Measurements from ENCODE around the gene HOXD13.

Gene HOXD13

DNA sequence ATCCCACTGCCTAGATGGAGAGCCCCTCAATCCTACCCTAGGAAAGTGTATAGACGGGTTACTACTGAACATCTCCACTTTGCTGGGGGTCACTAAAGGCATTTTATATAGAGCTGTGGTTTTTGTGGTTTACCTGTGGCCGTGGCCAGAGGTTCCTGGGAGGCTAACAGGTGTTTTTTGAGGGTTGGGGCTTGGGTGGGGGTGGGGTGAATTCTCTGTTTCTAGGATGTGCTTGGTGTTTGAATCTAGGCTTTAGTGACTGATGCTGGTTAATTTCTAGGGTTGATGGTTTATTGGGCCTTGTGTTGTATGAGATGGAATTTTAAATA, 44.7 kb downstream of the HOXD13 start:
- H3K27me3 ChIP-seq: no peaks in the 10 kb centered on the region

DNA sequence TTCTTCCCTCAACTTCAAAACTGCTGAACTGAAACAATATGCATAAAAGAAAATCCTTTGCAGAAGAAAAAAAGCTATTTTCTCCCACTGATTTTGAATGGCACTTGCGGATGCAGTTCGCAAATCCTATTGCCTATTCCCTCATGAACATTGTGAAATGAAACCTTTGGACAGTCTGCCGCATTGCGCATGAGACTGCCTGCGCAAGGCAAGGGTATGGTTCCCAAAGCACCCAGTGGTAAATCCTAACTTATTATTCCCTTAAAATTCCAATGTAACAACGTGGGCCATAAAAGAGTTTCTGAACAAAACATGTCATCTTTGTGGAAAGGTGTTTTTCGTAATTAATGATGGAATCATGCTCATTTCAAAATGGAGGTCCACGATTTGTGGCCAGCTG, 45.4 kb downstream of the HOXD13 start:
- TF ChIP-seq, protein P1, sequence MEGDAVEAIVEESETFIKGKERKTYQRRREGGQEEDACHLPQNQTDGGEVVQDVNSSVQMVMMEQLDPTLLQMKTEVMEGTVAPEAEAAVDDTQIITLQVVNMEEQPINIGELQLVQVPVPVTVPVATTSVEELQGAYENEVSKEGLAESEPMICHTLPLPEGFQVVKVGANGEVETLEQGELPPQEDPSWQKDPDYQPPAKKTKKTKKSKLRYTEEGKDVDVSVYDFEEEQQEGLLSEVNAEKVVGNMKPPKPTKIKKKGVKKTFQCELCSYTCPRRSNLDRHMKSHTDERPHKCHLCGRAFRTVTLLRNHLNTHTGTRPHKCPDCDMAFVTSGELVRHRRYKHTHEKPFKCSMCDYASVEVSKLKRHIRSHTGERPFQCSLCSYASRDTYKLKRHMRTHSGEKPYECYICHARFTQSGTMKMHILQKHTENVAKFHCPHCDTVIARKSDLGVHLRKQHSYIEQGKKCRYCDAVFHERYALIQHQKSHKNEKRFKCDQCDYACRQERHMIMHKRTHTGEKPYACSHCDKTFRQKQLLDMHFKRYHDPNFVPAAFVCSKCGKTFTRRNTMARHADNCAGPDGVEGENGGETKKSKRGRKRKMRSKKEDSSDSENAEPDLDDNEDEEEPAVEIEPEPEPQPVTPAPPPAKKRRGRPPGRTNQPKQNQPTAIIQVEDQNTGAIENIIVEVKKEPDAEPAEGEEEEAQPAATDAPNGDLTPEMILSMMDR (IDR thresholded peaks at IDR 0.05; ENCODE audit: low read depth, low read length): no peak
- H3K9me3 ChIP-seq: no peaks in the 10 kb centered on the region
- no peaks in the 10 kb centered on the region for H3K36me3 ChIP-seq
- H3K4me1 ChIP-seq: peaks cover 7% of the 10 kb centered on the region; the same call in 1 of the 2 replicates
- no peaks in the 10 kb centered on the region for H3K27me3 ChIP-seq
- DNase-seq: no peak
- H3K4me3 ChIP-seq (ENCODE audit: low read depth, low read length): peak overlapping the region; percentile 73

More for the DNA sequence above, 44.7 kb downstream of the HOXD13 start:
- Histone ChIP-seq H3K4me1 (peaks cover 7% of the 10 kb centered on the region; the same call in 1 of the 2 replicates), H3K9me3 (no peaks in the 10 kb centered on the region), H3K36me3 (no peaks in the 10 kb centered on the region), H3K4me3 (ENCODE audit: low read depth, low read length) (peak overlapping the region; percentile 73)
- TF ChIP-seq, protein P1 (IDR thresholded peaks at IDR 0.05; ENCODE audit: low read depth, low read length): no peak
- DNase-seq: no peak

DNA sequence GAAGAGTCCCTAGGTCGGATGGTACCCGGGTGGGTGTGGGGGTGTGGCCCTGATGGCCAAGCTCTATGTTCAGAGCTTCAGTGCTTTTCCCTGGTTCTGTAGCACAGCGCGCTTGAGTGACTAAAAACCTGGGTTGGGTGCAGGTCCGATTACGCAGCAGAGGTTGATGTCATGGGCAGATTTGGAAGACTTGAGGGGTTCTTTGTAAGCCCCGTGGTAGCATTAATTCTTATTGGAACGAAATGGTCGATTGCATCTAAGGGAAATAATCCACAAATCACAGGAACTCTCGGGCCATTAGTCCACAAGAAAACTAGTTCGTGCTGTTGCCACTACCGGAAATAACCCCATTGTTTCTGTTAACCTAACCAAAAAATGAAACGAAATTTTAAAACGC, 46.0 kb downstream of the HOXD13 start:
- peaks cover 7% of the 10 kb centered on the region; the same call in 1 of the 2 replicates for H3K4me1 ChIP-seq
- H3K9me3 ChIP-seq: no peaks in the 10 kb centered on the region
- DNase-seq: no peak
- TF ChIP-seq, protein P1 (IDR thresholded peaks at IDR 0.05; ENCODE audit: low read depth, low read length): no peak
- no peaks in the 10 kb centered on the region for H3K36me3 ChIP-seq
- H3K27me3 ChIP-seq: no peaks in the 10 kb centered on the region
- H3K4me3 ChIP-seq (ENCODE audit: low read depth, low read length): no peak overlapping the region

- H3K27me3 ChIP-seq: no peaks in the 10 kb centered on the region
- H3K9me3 ChIP-seq: no peaks in the 10 kb centered on the region
- H3K4me1 ChIP-seq: peaks cover 7% of the 10 kb centered on the region; the same call in 1 of the 2 replicates
- TF ChIP-seq, protein P1 (IDR thresholded peaks at IDR 0.05; ENCODE audit: low read depth, low read length): no peak
- H3K36me3 ChIP-seq: no peaks in the 10 kb centered on the region
- no peak for DNase-seq
- H3K4me3 ChIP-seq (ENCODE audit: low read depth, low read length): no peak overlapping the region
Observed at GRCh38 chr2:176138923-176139660, 46.6 kb downstream of the HOXD13 start.

DNA sequence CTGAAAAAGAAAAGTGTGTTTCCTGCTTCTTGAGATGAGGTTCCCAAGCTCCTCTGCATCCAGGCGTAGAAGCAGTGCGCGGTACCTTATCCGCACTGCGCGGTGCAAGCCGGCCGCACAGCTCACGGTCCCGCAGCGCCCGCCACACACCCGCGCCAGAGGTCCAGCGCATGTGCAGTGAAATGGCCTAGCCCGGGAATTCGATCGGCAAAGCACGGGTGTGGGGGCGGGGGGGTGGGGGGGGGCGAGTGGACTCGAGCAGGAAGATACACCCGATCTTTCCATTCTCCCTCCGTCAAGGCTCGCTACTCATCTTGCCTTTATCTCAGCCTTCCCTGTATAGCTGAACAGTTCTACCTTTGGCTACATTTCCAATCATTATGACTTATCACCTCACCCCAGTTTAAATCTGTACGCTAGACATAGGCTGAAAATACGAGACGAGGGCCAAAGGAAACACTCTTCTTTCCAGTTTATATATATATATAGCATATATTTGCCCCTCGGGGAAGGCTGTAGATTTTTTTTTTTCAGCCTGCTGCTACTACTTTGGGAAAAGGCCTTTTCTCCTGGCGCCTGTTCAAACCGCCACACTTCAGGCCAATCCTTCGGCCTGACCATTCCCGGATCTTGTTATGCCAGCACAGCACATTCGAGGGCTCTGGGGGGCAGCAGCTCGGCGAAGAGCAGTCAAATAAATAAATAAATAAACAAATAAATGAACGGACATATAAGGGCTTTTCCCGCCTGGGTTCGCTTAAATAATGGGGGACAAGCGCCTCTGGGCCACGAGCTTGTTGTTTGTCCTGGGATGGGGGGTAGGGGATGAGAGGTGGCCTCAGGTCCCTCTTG, 47.4 kb downstream of the HOXD13 start:
- peak; percentile 50 for DNase-seq

More for the DNA sequence above, 47.4 kb downstream of the HOXD13 start:
- Histone ChIP-seq H3K4me3 (ENCODE audit: low read depth, low read length) (peak overlapping the region; percentile 60), H3K4me1 (peaks cover 5% of the 10 kb centered on the region; the same call in 1 of the 2 replicates), H3K9me3 (no peaks in the 10 kb centered on the region), H3K27me3 (no peaks in the 10 kb centered on the region), H3K36me3 (no peaks in the 10 kb centered on the region)
- TF ChIP-seq, protein P1 (IDR thresholded peaks at IDR 0.05; ENCODE audit: low read depth, low read length): no peak

Measured in BE2C (cell line).